HEK293 (cell line): ENCODE results near the gene DAP.

Experiments
- BCL11A ChIP-seq: fragments of 450-650 bp; formaldehyde crosslinking; IDR thresholded peaks from 2 replicates; pipeline ENCODE4 v1.5.1; 2016; ENCODE audit warnings: low read depth, missing biosample characterization, missing genetic modification characterization
- BCL6B ChIP-seq: fragments of 450-650 bp; formaldehyde crosslinking; IDR thresholded peaks from 2 replicates; pipeline ENCODE4 v1.5.1; 2017; ENCODE audit warnings: missing biosample characterization, missing genetic modification characterization
- CTCF ChIP-seq: fragments of 450-650 bp; formaldehyde crosslinking; IDR thresholded peaks from 2 replicates; pipeline ENCODE4 v1.5.1; 2016; ENCODE audit warnings: missing biosample characterization, missing genetic modification characterization
- HOXA7 ChIP-seq: sonication (generic); formaldehyde crosslinking; IDR thresholded peaks from 2 replicates; pipeline ENCODE4 v1.8.1; 2022; ENCODE audit warnings: missing genetic modification reagents, borderline replicate concordance
- INSM2 ChIP-seq: fragments of 450-650 bp; formaldehyde crosslinking; IDR thresholded peaks from 2 replicates; pipeline ENCODE4 v1.5.1; 2016; ENCODE audit warnings: missing biosample characterization, missing genetic modification characterization
- PRDM4 ChIP-seq: fragments of 450-650 bp; formaldehyde crosslinking; IDR thresholded peaks from 2 replicates; pipeline ENCODE4 v1.5.1; 2017; ENCODE audit warnings: missing biosample characterization, missing genetic modification characterization
- ZBTB11 ChIP-seq: fragments of 450-650 bp; formaldehyde crosslinking; conservative IDR thresholded peaks from 2 replicates; pipeline ENCODE4 v1.5.1; 2016; ENCODE audit warnings: low read depth, missing biosample characterization, missing genetic modification characterization
- ZNF133 ChIP-seq: fragments of 450-650 bp; formaldehyde crosslinking; IDR thresholded peaks from 2 replicates; pipeline ENCODE4 v1.5.1; 2016; ENCODE audit warnings: missing biosample characterization, missing genetic modification characterization
- ZNF292 ChIP-seq: fragments of 450-650 bp; formaldehyde crosslinking; IDR thresholded peaks from 2 replicates; pipeline ENCODE4 v1.5.1; 2016; ENCODE audit warnings: low read depth, missing biosample characterization, missing genetic modification characterization, borderline replicate concordance
- ZNF423 ChIP-seq: fragments of 450-650 bp; formaldehyde crosslinking; IDR thresholded peaks from 2 replicates; pipeline ENCODE4 v1.5.1; 2016; ENCODE audit warnings: missing biosample characterization, missing genetic modification characterization
- ZNF560 ChIP-seq: fragments of 450-650 bp; formaldehyde crosslinking; IDR thresholded peaks from 2 replicates; pipeline ENCODE4 v1.5.1; 2017; ENCODE audit warnings: missing biosample characterization, missing genetic modification characterization, borderline replicate concordance
- ZNF580 ChIP-seq: fragments of 450-650 bp; formaldehyde crosslinking; IDR thresholded peaks from 2 replicates; pipeline ENCODE4 v1.5.1; 2016; ENCODE audit warnings: missing biosample characterization, missing genetic modification characterization
- ZNF585B ChIP-seq: fragments of 450-650 bp; formaldehyde crosslinking; IDR thresholded peaks from 2 replicates; pipeline ENCODE4 v1.5.1; 2016; ENCODE audit warnings: missing biosample characterization, missing genetic modification characterization

GRCh38 chr5:10686890-10687289, 74.1 kb downstream of the DAP start:
- TF ChIP-seq CTCF (no peak), ZNF560 (tag by site-specific recombination) (no peak), PRDM4 (no peak), ZNF133 (tag by site-specific recombination) (no peak), BCL6B (tag by site-specific recombination) (no peak), HOXA7 (no peak), INSM2 (tag by site-specific recombination) (no peak), ZNF423 (tag by site-specific recombination) (no peak), ZNF580 (no peak), BCL11A (tag by site-specific recombination) (no peak), ZNF292 (tag by site-specific recombination) (no peak), ZBTB11 (tag by site-specific recombination) (no peak), ZNF585B (tag by site-specific recombination) (no peak)
